Brain microvascular endothelial cell (primary cell): ENCODE measurements around the gene CENPP.

Source experiments
- DNase-seq: peaks from one replicate; pipeline ENCODE4 v3.0.0-alpha.2; 2020
- H3K27ac ChIP-seq: fragments of 250-450 bp; sonication (Bioruptor Pico); 2 replicates; pipeline ENCODE4 v1.5.1; 2020; ENCODE audit warnings: mild to moderate bottlenecking, moderate library complexity
- H3K27me3 ChIP-seq: fragments of 250-450 bp; sonication (Bioruptor Pico); replicated peaks from 2 replicates; pipeline ENCODE4 v1.5.1; 2020; ENCODE audit warnings: mild to moderate bottlenecking
- H3K36me3 ChIP-seq: fragments of 250-450 bp; sonication (Bioruptor Pico); replicated peaks from 2 replicates; pipeline ENCODE4 v1.5.1; 2020; ENCODE audit warnings: mild to moderate bottlenecking
- H3K4me3 ChIP-seq: 2 replicates; pipeline ENCODE4 v1.5.1; 2011; ENCODE audit warnings: low read depth, mild to moderate bottlenecking, control low read depth, low read length, moderate library complexity
- CTCF ChIP-seq: IDR thresholded peaks from 2 replicates; pipeline ENCODE4 v1.5.1; 2011; ENCODE audit warnings: low read depth, mild to moderate bottlenecking, moderate library complexity, low read length, control low read depth, inconsistent platforms; ENCODE audit errors: missing control alignments
- in situ Hi-C: cut with HindIII; loops from 2 replicates; pipeline ENCODE4 v1.10.0; 2017; ENCODE audit warnings: low sequenced_read_pairs, low pct_ligation_motif_present

Gene CENPP

GRCh38 chr9:92432972-92433548 lies 107.3 kb downstream of the CENPP start:
- TF ChIP-seq CTCF = no peak
- Histone ChIP-seq H3K4me3 (no peak overlapping the region), H3K27ac (no peak overlapping the region), H3K36me3 (no peaks in the 10 kb centered on the region), H3K27me3 (no peaks in the 10 kb centered on the region)
- in situ Hi-C loops = no loop called here
- no peak for DNase-seq

- no peaks in the 10 kb centered on the region for H3K27me3 ChIP-seq
- TF ChIP-seq CTCF = no peak
- no peak overlapping the region for H3K4me3 ChIP-seq
- no peak for DNase-seq
- no peak overlapping the region for H3K27ac ChIP-seq
- in situ Hi-C loops = no loop called here
- H3K36me3 ChIP-seq = no peaks in the 10 kb centered on the region
Observed at GRCh38 chr9:92435263-92435662, 109.5 kb downstream of the CENPP start.

- no peak for TF ChIP-seq CTCF
- no peak for DNase-seq
- H3K4me3 ChIP-seq = no peak overlapping the region
Observed at GRCh38 chr9:92438900-92439526, 113.3 kb downstream of the CENPP start.

GRCh38 chr9:92439921-92440750 lies 114.4 kb downstream of the CENPP start:
- no peak overlapping the region for H3K4me3 ChIP-seq
- H3K27ac ChIP-seq = no peak overlapping the region

More at GRCh38 chr9:92438900-92439526, 113.3 kb downstream of the CENPP start:
- Histone ChIP-seq H3K36me3 (no peaks in the 10 kb centered on the region), H3K27me3 (no peaks in the 10 kb centered on the region), H3K27ac (no peak overlapping the region)
- in situ Hi-C loops = no loop called here

GRCh38 chr9:92440751-92441046 lies 114.9 kb downstream of the CENPP start:
- in situ Hi-C loops = no loop called here
- no peak for TF ChIP-seq CTCF
- H3K4me3 ChIP-seq = no peak overlapping the region
- no peaks in the 10 kb centered on the region for H3K27me3 ChIP-seq
- no peak for DNase-seq
- no peak overlapping the region for H3K27ac ChIP-seq
- no peaks in the 10 kb centered on the region for H3K36me3 ChIP-seq

More at GRCh38 chr9:92439921-92440750, 114.4 kb downstream of the CENPP start:
- no peaks in the 10 kb centered on the region for H3K36me3 ChIP-seq
- no peak for TF ChIP-seq CTCF
- DNase-seq = peak; percentile 81
- no peaks in the 10 kb centered on the region for H3K27me3 ChIP-seq
- in situ Hi-C loops = no loop called here
